ENCODE measurements around the gene SHROOM2.
A peak's percentile ranks its signal among the peaks of the same experiment; 100 is the strongest.

The SHROOM2 gene

DNA sequence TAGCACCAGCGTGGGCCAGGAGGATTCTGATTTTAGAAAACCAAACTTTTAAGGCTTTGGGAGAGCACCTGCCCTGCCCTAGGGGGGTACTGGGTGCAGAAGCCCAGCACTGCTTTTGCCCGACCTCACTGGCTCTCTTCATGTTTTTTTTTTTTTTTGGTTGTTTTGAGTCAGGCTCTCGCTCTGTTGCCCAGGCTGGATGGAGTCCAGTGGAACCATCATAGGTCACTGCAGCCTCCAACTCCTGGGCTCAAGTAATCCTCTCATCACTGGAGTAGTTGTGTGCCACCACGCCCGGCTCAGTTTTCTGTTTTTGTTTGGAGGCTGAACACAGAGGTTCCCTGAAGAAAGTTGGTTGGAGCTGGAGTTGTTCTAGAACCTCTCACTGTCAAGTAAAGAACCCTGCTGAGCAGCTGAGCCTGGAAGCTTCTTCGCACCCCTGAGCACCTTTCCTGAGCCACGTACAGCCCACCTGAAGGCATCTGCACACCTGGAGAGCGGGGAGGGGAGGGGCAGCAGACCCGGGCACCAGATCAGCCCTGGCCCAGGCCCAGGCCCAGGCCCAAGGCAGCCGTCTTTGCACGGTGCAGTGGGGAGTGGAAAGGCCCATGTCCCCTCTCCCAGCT, 49.5 kb downstream of the SHROOM2 start:
- H3K27me3 ChIP-seq (ENCODE audit: control insufficient read depth, insufficient read depth, low read length), result no peaks in the 10 kb centered on the region
- H3K9ac ChIP-seq (ENCODE audit: low read depth, low read length), result no peak overlapping the region
- H3K27ac ChIP-seq (ENCODE audit: low read depth, low read length), result no peak overlapping the region
- no peak overlapping the region for H3K4me3 ChIP-seq (ENCODE audit: low read depth, low read length)
- H3K4me1 ChIP-seq (ENCODE audit: control insufficient read depth, insufficient read depth, low read length), result peaks cover 24% of the 10 kb centered on the region
- H3K36me3 ChIP-seq (ENCODE audit: control insufficient read depth, insufficient read depth, low read length), result no peaks in the 10 kb centered on the region
- no peaks in the 10 kb centered on the region for H3K9me3 ChIP-seq (ENCODE audit: control insufficient read depth, insufficient read depth, low read length)

DNA sequence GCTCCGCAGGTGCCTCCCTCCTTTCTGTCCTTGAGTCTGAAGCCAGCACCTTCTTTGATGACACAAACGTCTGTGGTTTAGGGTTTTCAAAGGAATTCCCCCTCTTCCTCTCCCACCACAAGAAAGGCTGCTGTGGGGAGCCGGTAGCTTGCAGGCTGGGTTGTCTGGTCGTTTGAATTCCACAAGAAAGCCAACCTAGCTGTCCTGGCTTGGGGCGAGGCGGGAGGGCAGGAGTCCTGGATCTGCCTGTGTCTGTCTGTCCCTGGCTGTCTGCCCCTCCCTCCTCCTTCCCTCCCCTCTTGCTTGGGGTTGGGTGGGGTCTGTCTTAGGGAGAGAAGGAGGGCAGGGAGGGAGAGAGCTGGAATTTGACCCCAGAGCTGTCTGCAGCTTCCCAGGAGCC, 56.3 kb downstream of the SHROOM2 start:
- H3K27ac ChIP-seq (ENCODE audit: low read depth, low read length), result peak overlapping the region; percentile 84
- H3K36me3 ChIP-seq (ENCODE audit: control insufficient read depth, insufficient read depth, low read length), result no peaks in the 10 kb centered on the region
- H3K4me1 ChIP-seq (ENCODE audit: control insufficient read depth, insufficient read depth, low read length), result peaks cover 36% of the 10 kb centered on the region
- no peaks in the 10 kb centered on the region for H3K9me3 ChIP-seq (ENCODE audit: control insufficient read depth, insufficient read depth, low read length)
- no peak overlapping the region for H3K9ac ChIP-seq (ENCODE audit: low read depth, low read length)
- H3K4me3 ChIP-seq (ENCODE audit: low read depth, low read length), result 0 out of 2 replicates have a peak overlapping the region, but pooled peaks have one; percentile 19
- no peaks in the 10 kb centered on the region for H3K27me3 ChIP-seq (ENCODE audit: control insufficient read depth, insufficient read depth, low read length)

DNA sequence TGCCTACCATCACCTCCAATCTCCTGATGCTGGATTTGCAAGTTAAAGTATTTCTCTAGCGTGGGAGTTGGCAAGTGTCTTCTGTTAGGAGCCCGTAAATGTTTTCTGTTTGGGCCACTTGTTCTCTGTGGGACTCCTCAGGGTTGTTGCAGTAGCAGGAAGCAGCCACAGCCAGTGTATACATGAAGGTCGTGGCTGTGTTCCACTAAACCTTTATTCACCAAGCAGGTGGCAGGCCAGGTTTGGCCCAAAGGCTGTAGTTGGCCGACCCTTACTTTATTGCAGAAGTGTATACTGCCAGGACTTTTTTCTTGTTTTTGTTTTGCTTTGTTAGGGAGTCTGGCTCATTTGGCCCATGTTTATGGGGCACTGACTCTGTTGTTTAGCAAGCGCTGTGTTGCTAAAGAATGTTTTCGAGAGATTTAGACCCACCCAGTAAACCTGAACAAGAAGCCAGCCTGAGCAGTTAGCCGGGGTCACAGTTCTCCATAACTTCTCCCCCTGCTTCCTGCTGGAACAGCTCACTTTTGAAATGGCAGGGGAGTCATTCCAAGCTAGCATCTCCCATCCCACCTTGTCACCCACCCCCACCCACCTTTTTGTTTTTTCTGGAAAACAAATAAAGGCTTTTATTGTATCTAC, 58.8 kb downstream of the SHROOM2 start:
- Histone ChIP-seq H3K4me3 (ENCODE audit: low read depth, low read length) (no peak overlapping the region), H3K9ac (ENCODE audit: low read depth, low read length) (no peak overlapping the region), H3K27me3 (ENCODE audit: control insufficient read depth, insufficient read depth, low read length) (no peaks in the 10 kb centered on the region), H3K9me3 (ENCODE audit: control insufficient read depth, insufficient read depth, low read length) (no peaks in the 10 kb centered on the region), H3K4me1 (ENCODE audit: control insufficient read depth, insufficient read depth, low read length) (peaks cover 37% of the 10 kb centered on the region), H3K27ac (ENCODE audit: low read depth, low read length) (no peak overlapping the region), H3K36me3 (ENCODE audit: control insufficient read depth, insufficient read depth, low read length) (no peaks in the 10 kb centered on the region)

DNA sequence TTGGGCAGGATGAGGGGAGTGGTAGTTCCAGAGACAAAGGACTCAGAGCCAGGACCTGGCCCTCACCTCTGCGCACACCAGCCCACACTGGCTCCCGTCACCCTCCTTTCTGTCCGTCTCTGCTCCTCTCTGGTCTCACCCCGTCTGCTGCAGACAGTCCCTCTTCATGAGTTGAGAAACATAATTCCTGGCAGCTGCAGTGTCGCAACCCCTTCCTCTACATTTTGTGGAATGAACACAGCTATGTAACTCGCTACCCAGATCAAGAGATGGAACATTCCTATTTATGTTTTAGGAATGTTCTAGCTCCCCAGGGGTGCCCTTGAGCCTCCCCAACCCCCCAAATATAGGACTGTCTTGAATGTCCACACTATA, 59.3 kb downstream of the SHROOM2 start:
- H3K27ac ChIP-seq (ENCODE audit: low read depth, low read length), result no peak overlapping the region
- no peaks in the 10 kb centered on the region for H3K36me3 ChIP-seq (ENCODE audit: control insufficient read depth, insufficient read depth, low read length)
- no peak overlapping the region for H3K9ac ChIP-seq (ENCODE audit: low read depth, low read length)
- no peak overlapping the region for H3K4me3 ChIP-seq (ENCODE audit: low read depth, low read length)
- H3K27me3 ChIP-seq (ENCODE audit: control insufficient read depth, insufficient read depth, low read length), result no peaks in the 10 kb centered on the region
- H3K4me1 ChIP-seq (ENCODE audit: control insufficient read depth, insufficient read depth, low read length), result peaks cover 37% of the 10 kb centered on the region
- no peaks in the 10 kb centered on the region for H3K9me3 ChIP-seq (ENCODE audit: control insufficient read depth, insufficient read depth, low read length)

DNA sequence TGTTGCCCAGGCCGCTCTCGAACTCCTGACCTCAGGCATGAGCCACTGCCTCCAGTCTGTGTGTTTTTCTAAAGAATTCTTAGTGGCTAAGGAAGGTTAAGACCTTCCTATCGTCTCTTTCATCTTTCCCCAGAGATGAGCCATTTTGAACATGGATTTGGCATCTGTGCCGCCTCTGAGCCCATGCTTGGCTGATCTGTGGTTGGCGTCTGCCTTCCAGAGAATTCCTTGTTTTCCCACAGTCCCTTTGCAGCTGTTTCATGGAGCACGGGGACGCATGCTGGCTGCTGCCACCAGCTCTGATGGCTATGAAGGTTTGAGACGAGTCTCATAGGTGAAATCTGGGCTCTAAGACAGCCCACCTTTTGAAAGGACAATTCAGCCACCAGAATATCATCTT, 60.4 kb downstream of the SHROOM2 start:
- no peaks in the 10 kb centered on the region for H3K9me3 ChIP-seq (ENCODE audit: control insufficient read depth, insufficient read depth, low read length)
- H3K9ac ChIP-seq (ENCODE audit: low read depth, low read length), result no peak overlapping the region
- peak overlapping the region; percentile 22 for H3K27ac ChIP-seq (ENCODE audit: low read depth, low read length)
- no peak overlapping the region for H3K4me3 ChIP-seq (ENCODE audit: low read depth, low read length)
- H3K27me3 ChIP-seq (ENCODE audit: control insufficient read depth, insufficient read depth, low read length), result no peaks in the 10 kb centered on the region
- H3K4me1 ChIP-seq (ENCODE audit: control insufficient read depth, insufficient read depth, low read length), result peaks cover 37% of the 10 kb centered on the region
- no peaks in the 10 kb centered on the region for H3K36me3 ChIP-seq (ENCODE audit: control insufficient read depth, insufficient read depth, low read length)

DNA sequence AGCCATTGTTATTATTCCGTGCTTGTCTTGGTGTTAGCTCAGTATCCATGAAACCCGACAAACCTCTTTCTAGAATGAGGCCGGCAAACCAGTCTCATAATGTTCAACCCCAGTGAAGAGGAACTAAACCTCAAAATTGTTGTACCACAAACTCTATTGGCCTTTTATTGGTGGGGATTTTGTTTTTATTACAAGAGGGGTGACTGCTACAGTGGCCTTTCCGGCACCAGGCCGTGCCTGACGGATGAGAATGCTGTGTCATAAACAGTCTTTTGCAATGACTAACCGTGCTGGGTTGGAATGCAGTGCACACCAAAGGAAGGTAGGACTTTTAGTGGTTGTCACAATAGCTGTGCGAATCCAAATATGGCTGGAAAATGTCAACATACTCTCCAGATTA, 60.8 kb downstream of the SHROOM2 start:
- H3K4me3 ChIP-seq (ENCODE audit: low read depth, low read length), result no peak overlapping the region
- H3K27me3 ChIP-seq (ENCODE audit: control insufficient read depth, insufficient read depth, low read length), result no peaks in the 10 kb centered on the region
- no peaks in the 10 kb centered on the region for H3K36me3 ChIP-seq (ENCODE audit: control insufficient read depth, insufficient read depth, low read length)
- no peaks in the 10 kb centered on the region for H3K9me3 ChIP-seq (ENCODE audit: control insufficient read depth, insufficient read depth, low read length)
- H3K9ac ChIP-seq (ENCODE audit: low read depth, low read length), result no peak overlapping the region
- H3K4me1 ChIP-seq (ENCODE audit: control insufficient read depth, insufficient read depth, low read length), result peaks cover 38% of the 10 kb centered on the region
- no peak overlapping the region for H3K27ac ChIP-seq (ENCODE audit: low read depth, low read length)

DNA sequence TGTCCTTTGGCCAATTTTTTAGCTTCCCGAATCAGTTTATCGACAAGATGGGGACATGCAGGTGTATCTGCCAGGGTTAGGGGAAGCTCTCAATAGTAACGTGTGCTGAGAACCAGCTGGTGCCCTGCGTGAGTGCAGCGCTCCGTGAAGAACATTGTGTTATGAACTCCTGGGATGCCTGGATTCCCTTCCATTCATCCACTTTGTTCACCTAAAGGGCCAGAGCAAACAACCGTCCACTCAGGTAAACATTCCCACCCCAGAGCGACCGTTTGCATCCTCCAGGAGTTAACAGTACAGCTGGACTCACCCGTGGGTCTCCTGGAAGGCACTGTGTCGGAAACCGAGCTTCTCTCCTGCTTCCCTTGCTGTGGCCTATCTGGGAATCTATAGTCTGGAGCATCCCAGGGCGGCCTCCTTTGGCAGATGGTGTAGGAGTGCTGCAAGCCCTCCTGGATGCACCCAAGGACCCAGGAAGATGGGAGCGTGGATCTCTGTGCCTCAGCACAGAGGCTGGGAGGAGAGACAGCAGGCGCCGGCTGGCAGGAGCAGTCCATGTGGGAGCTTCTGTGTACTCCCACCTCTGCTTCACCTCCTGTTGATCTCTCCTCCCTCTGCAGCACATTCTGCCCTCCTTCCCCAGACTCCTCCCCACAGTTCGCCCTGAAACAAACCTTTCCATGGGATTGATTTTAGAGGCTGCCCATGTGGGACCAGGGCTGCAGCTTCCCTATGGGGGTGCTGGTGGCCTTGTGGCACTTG, 62.7 kb downstream of the SHROOM2 start:
- Histone ChIP-seq H3K4me3 (ENCODE audit: low read depth, low read length) (no peak overlapping the region), H3K9me3 (ENCODE audit: control insufficient read depth, insufficient read depth, low read length) (no peaks in the 10 kb centered on the region), H3K27ac (ENCODE audit: low read depth, low read length) (no peak overlapping the region), H3K9ac (ENCODE audit: low read depth, low read length) (no peak overlapping the region), H3K36me3 (ENCODE audit: control insufficient read depth, insufficient read depth, low read length) (no peaks in the 10 kb centered on the region), H3K27me3 (ENCODE audit: control insufficient read depth, insufficient read depth, low read length) (no peaks in the 10 kb centered on the region), H3K4me1 (ENCODE audit: control insufficient read depth, insufficient read depth, low read length) (peaks cover 33% of the 10 kb centered on the region)

DNA sequence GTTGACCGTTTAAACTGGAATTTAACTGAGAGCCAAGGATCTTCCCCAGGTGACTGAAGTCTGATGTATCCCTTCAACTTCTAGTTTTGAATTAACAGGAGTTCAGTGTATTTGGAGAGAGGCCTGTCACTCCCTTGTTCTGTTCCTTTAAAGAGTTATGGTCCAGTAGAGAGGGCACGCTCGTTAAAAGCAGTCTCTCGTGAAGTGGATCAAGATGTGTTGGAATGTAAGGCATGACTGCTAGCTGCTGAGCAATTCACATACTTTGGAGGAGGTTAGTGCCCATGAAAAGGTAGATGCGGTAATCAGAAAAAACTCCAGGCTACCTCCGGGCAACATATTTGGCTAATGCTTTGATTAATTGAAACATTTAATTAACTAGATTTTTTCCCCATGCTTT, 65.7 kb downstream of the SHROOM2 start:
- H3K4me3 ChIP-seq (ENCODE audit: low read depth, low read length), result no peak overlapping the region
- H3K27ac ChIP-seq (ENCODE audit: low read depth, low read length), result no peak overlapping the region
- peaks cover 47% of the 10 kb centered on the region for H3K4me1 ChIP-seq (ENCODE audit: control insufficient read depth, insufficient read depth, low read length)
- H3K36me3 ChIP-seq (ENCODE audit: control insufficient read depth, insufficient read depth, low read length), result no peaks in the 10 kb centered on the region
- H3K27me3 ChIP-seq (ENCODE audit: control insufficient read depth, insufficient read depth, low read length), result no peaks in the 10 kb centered on the region
- H3K9me3 ChIP-seq (ENCODE audit: control insufficient read depth, insufficient read depth, low read length), result no peaks in the 10 kb centered on the region
- H3K9ac ChIP-seq (ENCODE audit: low read depth, low read length), result no peak overlapping the region

DNA sequence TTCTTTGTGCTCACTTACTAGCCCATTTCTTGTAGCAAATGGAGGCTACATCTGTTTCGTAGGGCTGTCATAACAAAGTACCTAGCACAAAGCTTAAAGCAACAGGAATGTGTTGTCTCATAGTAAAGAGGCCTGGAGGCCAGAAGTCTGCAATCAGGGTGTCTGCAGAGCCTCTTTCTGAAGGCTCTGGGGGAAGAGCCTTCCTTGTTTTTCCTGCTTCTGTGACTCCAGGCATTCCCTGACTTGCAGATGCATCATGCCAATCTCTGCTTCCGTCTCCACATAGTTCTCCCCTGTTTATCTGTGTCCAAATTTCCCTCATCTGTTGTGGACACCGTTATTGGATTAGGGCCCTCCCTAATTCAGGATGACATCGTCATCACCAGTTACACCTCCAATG, 67.1 kb downstream of the SHROOM2 start:
- H3K4me1 ChIP-seq (ENCODE audit: control insufficient read depth, insufficient read depth, low read length), result peaks cover 42% of the 10 kb centered on the region
- no peak overlapping the region for H3K27ac ChIP-seq (ENCODE audit: low read depth, low read length)
- H3K9ac ChIP-seq (ENCODE audit: low read depth, low read length), result no peak overlapping the region
- H3K9me3 ChIP-seq (ENCODE audit: control insufficient read depth, insufficient read depth, low read length), result no peaks in the 10 kb centered on the region
- no peaks in the 10 kb centered on the region for H3K27me3 ChIP-seq (ENCODE audit: control insufficient read depth, insufficient read depth, low read length)
- no peaks in the 10 kb centered on the region for H3K36me3 ChIP-seq (ENCODE audit: control insufficient read depth, insufficient read depth, low read length)
- H3K4me3 ChIP-seq (ENCODE audit: low read depth, low read length), result no peak overlapping the region

DNA sequence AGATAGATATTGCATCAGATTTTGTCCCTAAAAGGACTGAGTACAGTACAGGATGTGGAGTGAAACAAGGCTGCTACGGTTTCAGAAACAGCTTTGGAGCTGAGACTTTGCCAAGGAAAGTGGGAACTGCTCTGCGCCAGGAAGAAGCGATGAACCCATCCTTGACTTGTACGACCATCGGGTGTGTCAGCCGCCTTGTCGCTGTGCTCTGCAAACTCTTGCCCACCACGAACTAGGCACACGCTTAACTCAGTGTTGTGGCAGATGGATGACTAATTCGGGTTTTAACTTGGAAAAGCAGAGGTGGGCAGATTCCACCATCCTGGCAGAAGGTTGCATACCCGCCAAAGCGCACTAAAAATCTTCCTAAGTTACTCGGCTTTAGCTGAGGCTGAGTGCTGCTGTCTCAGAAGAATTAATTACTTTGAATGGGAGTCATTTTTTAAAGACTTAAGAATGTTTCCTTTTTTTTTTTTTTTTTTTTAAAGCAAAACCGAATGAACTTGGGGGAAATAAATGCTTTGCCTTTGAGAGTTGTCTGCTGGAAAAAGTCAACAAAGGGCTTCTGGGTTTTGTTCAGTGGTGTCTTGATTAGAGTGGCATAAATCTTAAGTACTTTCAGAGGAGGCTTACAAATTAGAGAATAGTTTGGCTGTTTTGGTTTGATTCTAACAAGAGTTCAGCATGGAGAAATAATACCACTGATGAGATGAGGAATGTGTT, 69.5 kb downstream of the SHROOM2 start:
- Histone ChIP-seq H3K36me3 (ENCODE audit: control insufficient read depth, insufficient read depth, low read length) (no peaks in the 10 kb centered on the region), H3K27ac (ENCODE audit: low read depth, low read length) (no peak overlapping the region), H3K9me3 (ENCODE audit: control insufficient read depth, insufficient read depth, low read length) (no peaks in the 10 kb centered on the region), H3K4me1 (ENCODE audit: control insufficient read depth, insufficient read depth, low read length) (peaks cover 42% of the 10 kb centered on the region), H3K9ac (ENCODE audit: low read depth, low read length) (no peak overlapping the region; the same call in 1 of the 2 replicates), H3K4me3 (ENCODE audit: low read depth, low read length) (no peak overlapping the region), H3K27me3 (ENCODE audit: control insufficient read depth, insufficient read depth, low read length) (no peaks in the 10 kb centered on the region)

DNA sequence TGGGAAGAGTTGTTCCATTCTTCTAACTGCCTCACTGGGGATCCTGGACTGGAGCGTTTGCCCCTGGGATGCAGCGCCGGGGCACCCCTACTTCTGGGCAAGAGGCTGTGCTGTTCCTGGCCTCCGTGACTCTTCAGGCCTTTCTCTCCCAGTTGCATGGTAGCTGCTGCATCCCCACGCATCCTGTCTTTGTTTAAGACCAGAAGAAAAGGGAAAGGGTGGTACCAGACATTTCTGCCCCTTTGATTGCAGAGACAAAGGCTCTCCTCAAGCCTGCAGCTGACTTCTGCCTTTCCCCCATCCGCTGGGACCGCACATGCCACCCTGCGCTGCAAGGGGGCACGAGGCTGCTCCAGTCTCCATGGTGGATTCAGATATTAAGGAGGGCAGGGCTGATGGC, 70.4 kb downstream of the SHROOM2 start:
- Histone ChIP-seq H3K4me1 (ENCODE audit: control insufficient read depth, insufficient read depth, low read length) (peaks cover 42% of the 10 kb centered on the region), H3K9ac (ENCODE audit: low read depth, low read length) (no peak overlapping the region), H3K4me3 (ENCODE audit: low read depth, low read length) (no peak overlapping the region), H3K27me3 (ENCODE audit: control insufficient read depth, insufficient read depth, low read length) (no peaks in the 10 kb centered on the region), H3K36me3 (ENCODE audit: control insufficient read depth, insufficient read depth, low read length) (no peaks in the 10 kb centered on the region), H3K9me3 (ENCODE audit: control insufficient read depth, insufficient read depth, low read length) (no peaks in the 10 kb centered on the region), H3K27ac (ENCODE audit: low read depth, low read length) (no peak overlapping the region)
